CD4-positive, alpha-beta T cell (primary cell): Measurements from ENCODE around the gene SETD4. TPM values are rescaled to one million over a fixed set of nuclear protein-coding genes. Genes with fewer than 3 reads are reported as not detected.

Experiments used
- ATAC-seq: fragments of 200-7000 bp; cut with Tn5 transposase; one replicate; pipeline ENCODE4 v1.10.0; 2022; ENCODE audit warnings: mild to moderate bottlenecking; ENCODE audit not compliant: poor library complexity
- CTCF ChIA-PET: fragments of 350-600 bp; sonication (Branson Sonifier 250); formaldehyde crosslinking; loops from one replicate; lab custom pipeline; 2021; ENCODE audit warnings: antibody characterized with exemption, inconsistent platforms; lab: Charles Lee
- POLR2A ChIA-PET: fragments of 350-600 bp; sonication (Branson Sonifier 250); formaldehyde crosslinking; loops from one replicate; lab custom pipeline; 2021; ENCODE audit warnings: antibody characterized with exemption, inconsistent platforms; lab: Charles Lee
- DNase-seq, 14 experiments: peaks; one replicate each; pipeline ENCODE4 v3.0.0-alpha.2; 2013 to 2020; ENCODE audit warnings: mixed read lengths in 2 of 14
- H3K27ac ChIP-seq, 2 donors: one replicate each; pipeline versions ENCODE4 v1.5.1 to v1.7.0; 2013; ENCODE audit warnings: low read length in 2 of 2, low read depth in 1 of 2, mild to moderate bottlenecking in 1 of 2
- H3K27me3 ChIP-seq, 2 experiments: 1 replicate in 1 of 2; 2 replicates in 1 of 2; pipeline versions ENCODE4 v1.6.1 to v1.7.0; 2013; ENCODE audit warnings: low read length in 2 of 2, control low read depth in 1 of 2, mild to moderate bottlenecking in 1 of 2, moderate library complexity in 1 of 2; ENCODE audit not compliant: insufficient read depth in 2 of 2, control insufficient read depth in 1 of 2
- H3K36me3 ChIP-seq: one replicate; pipeline ENCODE4 v1.6.1; 2013; ENCODE audit warnings: low read length, control low read depth; ENCODE audit not compliant: insufficient read depth
- H3K4me1 ChIP-seq: one replicate; pipeline ENCODE4 v1.6.1; 2013; ENCODE audit warnings: low read length, control low read depth; ENCODE audit not compliant: insufficient read depth
- H3K4me3 ChIP-seq: one replicate; pipeline ENCODE4 v1.5.1; 2013; ENCODE audit warnings: mild to moderate bottlenecking, low read length, moderate library complexity
- H3K9me3 ChIP-seq, 2 experiments: 1 replicate in 1 of 2; 2 replicates in 1 of 2; pipeline versions ENCODE4 v1.6.1 to v1.7.0; 2013; ENCODE audit warnings: low read length in 2 of 2, mild to moderate bottlenecking in 2 of 2, control low read depth in 1 of 2, moderate library complexity in 1 of 2; ENCODE audit not compliant: control insufficient read depth in 1 of 2, insufficient read depth in 1 of 2
- H3K27ac Mint-ChIP-seq: one replicate; pipeline ENCODE4 v1.8.0; 2020; ENCODE audit warnings: mixed read lengths
- H3K27me3 Mint-ChIP-seq: one replicate; pipeline ENCODE4 v1.8.0; 2021; ENCODE audit warnings: mixed read lengths
- H3K36me3 Mint-ChIP-seq: one replicate; pipeline ENCODE4 v1.8.0; 2021; ENCODE audit warnings: low read depth, mixed read lengths
- H3K4me1 Mint-ChIP-seq: one replicate; pipeline ENCODE4 v1.8.0; 2021; ENCODE audit warnings: low read depth, mixed read lengths
- H3K4me3 Mint-ChIP-seq: one replicate; pipeline ENCODE4 v1.8.0; 2020; ENCODE audit warnings: mild to moderate bottlenecking, mixed read lengths
- H3K9me3 Mint-ChIP-seq: one replicate; pipeline ENCODE4 v1.8.0; 2020; ENCODE audit warnings: mixed read lengths
- CTCF ChIP-seq: fragments of 200-600 bp; IDR thresholded peaks from one replicate; pipeline ENCODE4 v1.8.0; 2022; ENCODE audit warnings: antibody characterized with exemption, mild to moderate bottlenecking
- intact Hi-C, 2 experiments: fragments of 100-400 bp; cut with DNase I in 1 of 2; cut with micrococcal nuclease in 1 of 2; formaldehyde crosslinking; loops; one replicate each; pipeline versions ENCODE4 v1.15.1 to v1.9.0; 2023 to 2025; cut with DNase I, micrococcal nuclease
- total RNA-seq, 174 experiments: library from RNA in 2 of 174; stranded (reverse) in 2 of 174; gene quantifications; one replicate each; pipeline ENCODE4 v1.2.3 and lab custom pipeline; 2021 to 2026

SETD4 gene
- total RNA-seq, 2 experiments from 2014 or later = 10.8 to 12.3 TPM

GRCh38 chr21:36069713-36070583 is 9.6 kb upstream of the SETD4 start, which contains the start of gene CBR1:
Gene CBR1 (plus strand): TSS chr21:36070024. CDS start chr21:36070116, 92 bp downstream.
- peak within 1 kb of the TSS; percentile 76 for H3K4me3 ChIP-seq
- H3K9me3 ChIP-seq = peaks cover 5 to 6% of the 10 kb centered on the region in 2 experiments
- no peak for TF ChIP-seq CTCF
- H3K27me3 ChIP-seq = no peaks in the 10 kb centered on the region
- H3K27ac ChIP-seq = peak within 1 kb of the TSS; percentile 44 to 51
- Mint-ChIP-seq H3K27me3 (no peaks in the 10 kb centered on the region), H3K4me3 (peak within 1 kb of the TSS; percentile 79), H3K27ac (peak within 1 kb of the TSS; percentile 78), H3K4me1 (peaks cover 45% of the 10 kb centered on the region), H3K36me3 (peaks cover 47% of the 10 kb centered on the region), H3K9me3 (peaks cover 6% of the 10 kb centered on the region)
- peaks cover 26% of the 10 kb centered on the region for H3K36me3 ChIP-seq
- ATAC-seq (peak; percentile 99), DNase-seq (peak; percentile 76 to 95 (median 87))
- ChIA-PET CTCF (interaction anchor here (1.4 to 1.8 kb wide), 3 partner anchors 10 to 35 kb away, joined by 4 read pairs; partner anchors contain the start of gene SETD4), POLR2A (interaction anchor here (0.6 to 4.0 kb wide), 7 partner anchors 9 to 250 kb away, joined by 3 to 64 read pairs (median 4); partner anchors contain the start of genes CBR3, MORC3 and SETD4)
- intact Hi-C loops = loop anchor here in 1 of 2 experiments (2.0 to 10.0 kb wide), 3 partner anchors 13 to 1458 kb away; partner anchors contain the start of gene HLCS
- peaks cover 38% of the 10 kb centered on the region for H3K4me1 ChIP-seq

GRCh38 chr21:36068748-36069398 is 8.5 kb upstream of the SETD4 start:
- Mint-ChIP-seq H3K36me3 (peaks cover 47% of the 10 kb centered on the region), H3K27ac (no peak overlapping the region), H3K4me1 (peaks cover 45% of the 10 kb centered on the region), H3K4me3 (peak overlapping the region; percentile 79), H3K27me3 (no peaks in the 10 kb centered on the region), H3K9me3 (peaks cover 6% of the 10 kb centered on the region)
- CTCF ChIA-PET = interaction anchor here (1.4 to 1.8 kb wide), 2 partner anchors 9 to 36 kb away, joined by 4 read pairs; partner anchors contain the start of gene SETD4
- intact Hi-C loops = no loop called here
- peaks cover 38% of the 10 kb centered on the region for H3K4me1 ChIP-seq
- ATAC-seq = no peak
- DNase-seq = no peak
- no peak for TF ChIP-seq CTCF
- no peak overlapping the region for H3K4me3 ChIP-seq
- peaks cover 26% of the 10 kb centered on the region for H3K36me3 ChIP-seq
- H3K27me3 ChIP-seq = no peaks in the 10 kb centered on the region
- peaks cover 5 to 6% of the 10 kb centered on the region in 2 experiments for H3K9me3 ChIP-seq
- POLR2A ChIA-PET = interaction anchor here (0.6 to 4.0 kb wide), 6 partner anchors 9 to 251 kb away, joined by 4 to 64 read pairs (median 5); partner anchors contain the start of genes CBR3, MORC3 and SETD4
- H3K27ac ChIP-seq = no peak overlapping the region

- Histone ChIP-seq H3K4me3 (no peak overlapping the region), H3K36me3 (no peaks in the 10 kb centered on the region), H3K4me1 (peaks cover 20% of the 10 kb centered on the region), H3K27me3 (no peaks in the 10 kb centered on the region), H3K9me3 (peaks cover 5 to 6% of the 10 kb centered on the region in 2 experiments), H3K27ac (no peak overlapping the region)
- H3K36me3 Mint-ChIP-seq = peaks cover 16% of the 10 kb centered on the region
- no peak overlapping the region for H3K27ac Mint-ChIP-seq
- no peak for TF ChIP-seq CTCF
- H3K4me3 Mint-ChIP-seq = no peak overlapping the region
- ChIA-PET POLR2A (no interaction called here), CTCF (no interaction called here)
- H3K4me1 Mint-ChIP-seq = peaks cover 22% of the 10 kb centered on the region
- no peaks in the 10 kb centered on the region for H3K27me3 Mint-ChIP-seq
- DNase-seq = no peak
- no peak for ATAC-seq
- peaks cover 6% of the 10 kb centered on the region for H3K9me3 Mint-ChIP-seq
- intact Hi-C loops = no loop called here
Measured at GRCh38 chr21:36065497-36066036, 5.2 kb upstream of the SETD4 start.
